Measurements from ENCODE around the gene NUMB.

Gene NUMB

DNA sequence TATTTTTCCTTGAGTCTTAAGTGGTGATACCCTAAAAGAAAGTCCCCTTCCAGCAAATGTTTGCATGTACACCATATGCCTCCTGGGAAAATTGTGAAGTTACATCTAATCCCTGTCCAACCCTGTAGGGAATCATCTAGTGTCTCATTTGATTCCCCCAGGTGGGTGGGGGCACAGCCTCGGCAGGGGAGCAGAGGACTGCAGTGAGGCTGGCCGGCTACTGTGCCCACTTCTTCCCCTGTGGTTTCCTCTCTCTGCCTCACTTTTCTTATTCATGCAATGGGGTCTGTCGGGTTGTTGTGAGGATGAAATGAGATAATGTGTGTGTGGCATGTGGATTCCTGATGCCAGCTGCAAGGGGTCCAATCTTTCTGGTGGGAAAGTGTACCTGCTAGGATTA, 215.0 kb downstream of the NUMB start:
- no peak for DNase-seq

DNA sequence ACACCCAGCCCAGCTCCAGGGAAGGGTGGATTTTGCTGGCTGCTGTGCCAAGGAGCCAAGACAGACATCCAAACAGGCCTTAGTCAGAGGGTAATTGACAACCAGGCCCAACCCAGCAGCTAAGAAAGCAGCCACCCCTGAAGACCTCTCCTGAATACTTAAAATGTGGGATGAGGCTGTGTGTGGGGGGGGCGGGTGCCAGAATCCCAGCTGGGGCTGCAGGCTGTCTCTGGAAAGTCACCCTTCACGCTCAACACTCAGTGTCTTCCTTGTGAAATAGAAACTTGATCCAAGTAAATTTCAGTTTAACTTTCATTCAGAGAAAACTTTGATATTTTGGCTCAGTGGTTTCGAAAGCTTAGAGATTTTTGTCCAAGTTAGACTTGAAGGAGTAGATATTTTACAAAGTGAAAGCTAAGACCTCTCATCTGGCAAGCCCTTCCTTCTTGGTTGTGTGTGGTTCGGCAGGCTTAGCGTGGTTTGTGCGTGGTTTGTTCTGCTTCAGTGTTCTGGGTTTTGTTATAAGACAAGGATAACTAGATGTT, 215.9 kb downstream of the NUMB start:
- no peak for DNase-seq

DNA sequence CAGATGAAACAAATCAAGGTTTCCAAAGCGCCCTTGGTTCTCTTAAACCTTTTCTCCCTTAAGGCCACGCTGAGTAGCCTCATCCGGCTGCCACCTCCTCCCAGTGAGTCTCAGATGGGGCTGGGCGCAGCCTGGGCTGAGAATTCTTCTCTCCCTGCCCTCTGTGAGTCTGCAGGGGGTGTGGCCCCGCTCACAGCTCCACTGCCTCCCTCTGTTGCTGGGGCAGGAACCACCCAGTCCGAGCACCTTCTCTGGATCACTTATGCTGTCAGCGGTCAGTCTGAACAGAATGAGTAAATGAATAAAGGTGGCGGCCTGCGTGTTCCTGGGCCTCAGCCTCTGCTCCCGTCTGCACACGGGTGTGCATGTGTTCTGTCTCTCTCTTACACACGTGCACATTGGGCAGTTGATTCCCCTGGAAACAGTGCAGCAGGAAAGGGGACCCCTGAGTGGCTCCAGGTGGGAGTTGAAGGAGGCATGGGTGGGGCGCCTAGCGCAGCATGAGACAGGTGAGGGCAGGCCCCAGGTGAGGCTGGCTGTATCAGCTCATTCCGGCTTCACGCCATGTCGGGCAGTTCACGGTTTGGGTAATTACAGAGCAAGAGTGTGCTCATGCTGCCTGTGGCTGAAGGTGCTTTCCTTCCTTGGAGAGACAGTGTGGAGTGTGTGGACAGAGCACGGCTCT, 216.7 kb downstream of the NUMB start:
- no peak for DNase-seq

DNA sequence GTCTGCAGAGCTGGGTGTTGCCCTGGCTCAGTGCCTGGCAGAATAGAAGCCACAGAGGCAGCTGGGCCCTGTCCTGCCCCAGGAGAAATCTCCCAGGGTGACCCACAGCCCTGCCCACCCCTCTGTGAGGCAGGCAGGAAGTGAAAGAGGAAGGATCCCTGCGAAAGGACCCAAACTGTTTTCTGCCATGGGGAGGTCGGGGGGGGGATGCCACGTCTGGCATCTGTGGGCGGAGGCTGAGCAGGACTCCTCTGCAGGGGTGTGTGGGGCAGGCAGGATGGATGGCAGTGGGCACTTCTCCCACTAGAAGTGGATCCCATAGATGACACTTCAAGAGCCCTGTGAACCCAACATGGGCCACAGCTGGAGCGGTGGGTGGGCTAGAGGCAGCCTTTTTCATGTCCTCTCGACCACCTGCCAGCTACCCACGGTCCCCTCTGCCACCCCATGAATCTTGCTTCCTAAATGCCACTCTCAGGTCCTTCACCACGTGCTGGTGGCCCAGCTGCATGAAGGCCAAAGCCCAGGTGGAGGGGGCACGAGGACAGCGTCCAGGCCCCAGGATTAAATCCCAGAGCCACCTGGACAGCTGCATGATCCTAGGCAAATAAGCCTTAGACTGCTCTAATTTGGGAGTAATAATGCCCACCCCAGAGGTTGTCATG, 217.4 kb downstream of the NUMB start:
- no peak for DNase-seq

DNA sequence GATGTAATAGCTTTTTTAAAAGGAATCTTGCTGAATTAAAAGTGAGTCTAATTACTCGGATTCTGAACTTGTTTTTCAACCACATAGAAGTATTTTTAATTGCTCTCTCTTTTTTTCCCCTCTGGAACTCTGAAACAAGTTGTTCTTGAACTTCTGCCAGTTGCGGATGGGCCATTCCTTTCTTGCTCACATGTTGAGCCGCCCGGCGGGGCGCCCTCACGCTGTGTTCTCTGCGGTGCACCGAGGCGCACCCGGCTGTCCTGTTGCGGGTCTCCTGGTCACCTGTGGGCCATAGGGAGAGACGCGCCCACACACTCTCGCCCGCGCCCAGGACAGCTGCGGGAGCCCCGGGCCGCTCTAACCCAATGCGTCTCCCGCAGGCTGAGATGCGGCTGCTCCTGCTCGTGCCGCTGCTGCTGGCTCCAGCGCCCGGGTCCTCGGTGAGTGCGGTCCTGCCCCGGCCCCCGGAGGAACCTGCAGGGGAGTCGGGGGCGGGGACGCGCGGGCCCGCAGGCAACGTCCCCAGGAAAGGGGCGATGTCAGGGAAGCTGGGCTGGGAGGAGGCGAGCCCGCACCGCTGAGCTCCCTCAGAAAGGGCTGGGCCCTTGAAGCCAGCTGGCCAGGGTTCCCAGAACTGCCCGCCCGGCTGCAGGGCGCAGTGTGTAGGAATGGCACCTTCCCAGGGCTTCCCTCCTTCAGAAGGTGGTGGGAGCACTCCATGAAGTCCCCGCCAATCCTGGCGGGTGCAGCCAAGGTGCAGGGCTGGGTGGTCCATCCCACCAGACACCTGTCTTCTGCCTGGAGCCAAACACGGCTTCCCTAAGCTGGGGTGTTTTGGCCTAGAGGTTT, 218.7 kb downstream of the NUMB start:
- no peak for DNase-seq

DNA sequence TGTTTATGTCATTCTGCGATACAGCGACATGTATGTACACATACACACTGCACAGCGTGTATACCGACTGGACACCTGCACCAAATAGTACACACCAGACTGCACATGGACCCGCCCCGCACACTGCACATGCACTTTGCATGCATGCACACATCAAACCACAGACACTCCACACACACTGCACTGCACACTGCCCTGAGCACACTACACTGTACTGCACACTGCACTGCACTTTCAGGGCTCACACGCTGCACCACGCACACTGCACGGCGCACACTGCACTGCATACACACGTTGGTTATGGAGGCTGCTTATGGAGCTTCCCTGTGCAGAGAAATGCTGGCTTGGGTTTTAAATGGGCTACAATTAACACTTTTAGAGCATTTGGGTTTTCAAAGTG, 219.4 kb downstream of the NUMB start:
- no peak for DNase-seq

DNA sequence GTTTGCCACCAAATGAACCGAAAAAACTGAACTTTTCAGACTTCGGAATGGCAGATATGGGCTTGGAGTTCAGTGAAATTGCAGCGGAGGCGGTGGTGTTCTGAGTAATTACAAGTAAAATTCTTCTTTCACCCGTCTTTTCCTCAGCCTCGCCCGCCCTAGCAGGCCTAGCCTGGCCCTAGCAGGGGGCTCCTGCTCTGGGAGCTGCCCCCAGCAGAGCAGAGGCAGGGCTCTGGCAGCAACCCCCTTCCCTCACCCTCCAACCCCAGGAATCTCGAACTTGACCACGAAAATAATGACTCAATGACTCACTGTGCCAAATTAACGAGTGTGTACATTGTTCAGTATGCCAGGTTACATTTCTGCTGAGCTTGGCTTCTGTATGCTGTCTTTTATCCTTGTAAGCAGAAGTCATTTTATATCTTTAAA, 219.9 kb downstream of the NUMB start:
- DNase-seq = no peak

DNA sequence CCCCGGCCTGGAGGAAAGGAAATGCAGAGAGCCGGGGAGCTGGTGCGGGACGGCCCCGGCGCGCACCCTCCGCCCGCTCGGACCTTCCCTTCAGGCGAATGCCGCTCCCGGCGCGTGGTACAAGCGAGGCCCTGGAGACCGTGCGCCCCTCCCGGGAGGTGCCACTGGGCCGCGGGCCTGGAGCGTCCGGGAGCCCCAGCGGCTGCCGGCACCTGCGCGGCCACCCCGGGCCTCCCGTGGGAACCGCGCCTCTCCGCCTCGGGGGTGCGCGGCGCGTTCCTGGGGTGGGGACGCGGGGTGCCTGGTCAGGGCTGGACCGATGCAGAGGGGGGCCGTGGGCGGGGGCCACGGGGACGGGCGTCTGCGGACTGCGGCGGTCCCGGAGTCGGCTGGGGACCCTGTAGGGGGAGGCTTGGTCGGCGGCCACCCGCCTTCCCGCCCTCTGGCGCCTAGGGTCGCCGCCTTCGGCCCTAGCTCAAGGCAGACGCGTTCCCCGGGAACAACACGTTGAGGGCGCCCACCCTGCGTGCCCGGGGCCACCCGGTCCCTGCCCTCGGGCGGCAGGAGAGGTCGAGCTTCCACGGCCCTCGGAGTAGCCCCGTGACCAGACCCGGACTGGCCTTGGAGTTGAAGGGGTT, 220.4 kb downstream of the NUMB start:
- no peak for DNase-seq

DNA sequence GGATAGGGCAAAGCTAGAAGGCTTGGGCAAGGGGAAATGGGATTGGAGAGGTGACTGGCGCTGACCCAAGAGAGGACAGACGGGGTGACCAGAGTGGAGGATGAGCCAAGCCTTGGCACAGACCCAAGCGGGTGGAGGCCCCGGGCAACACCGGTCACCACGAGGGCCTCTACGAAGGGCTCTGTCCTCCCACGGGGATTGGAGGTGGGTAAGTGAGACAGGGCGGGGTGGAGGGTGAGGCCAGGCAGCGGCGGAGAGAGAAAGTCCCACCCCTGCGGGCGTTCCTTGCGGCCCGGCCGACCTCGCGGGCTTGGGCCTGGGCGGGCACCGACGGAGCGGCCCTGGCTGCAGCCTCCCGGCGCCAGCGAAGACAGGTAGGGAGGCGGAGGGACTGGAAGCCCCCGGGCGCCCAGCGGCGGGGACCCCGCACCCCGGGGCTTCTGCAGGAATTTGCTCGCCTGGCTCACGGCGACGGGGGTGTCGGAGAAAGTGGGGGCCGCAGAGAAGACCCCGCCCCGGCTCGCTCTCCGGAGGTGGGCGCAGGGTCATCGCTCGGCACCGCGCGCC, 221.0 kb downstream of the NUMB start, which contains the start of gene PAPLN:
Gene PAPLN (plus strand): TSS at position 288 of the 567 bp plus-strand sequence. CDS start 2,273 bp downstream, outside the sequence.
- no peak for DNase-seq

DNA sequence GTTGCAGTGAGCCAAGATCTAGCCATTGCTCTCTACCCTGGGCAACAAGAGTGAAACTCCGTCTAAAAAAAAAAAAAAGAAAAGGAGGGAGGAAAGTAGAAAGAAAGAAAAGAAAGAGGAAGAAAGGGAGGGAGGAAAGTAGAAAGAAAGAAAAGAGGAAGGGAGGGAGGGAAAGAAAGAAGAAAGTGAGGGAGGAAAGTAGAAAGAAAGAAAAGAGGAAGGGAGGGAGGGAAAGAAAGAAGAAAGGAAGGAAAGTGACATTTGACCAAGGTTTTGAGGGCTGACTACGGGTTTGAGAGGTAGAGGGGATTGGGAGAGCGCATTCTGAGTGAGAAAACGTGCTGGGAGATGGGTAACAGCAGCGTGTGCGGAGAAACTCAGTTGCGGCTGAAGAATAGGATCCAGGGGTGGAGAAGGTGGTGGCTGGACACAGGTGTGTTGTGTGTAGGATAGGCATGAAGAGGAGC, 221.6 kb downstream of the NUMB start:
- DNase-seq = no peak

DNA sequence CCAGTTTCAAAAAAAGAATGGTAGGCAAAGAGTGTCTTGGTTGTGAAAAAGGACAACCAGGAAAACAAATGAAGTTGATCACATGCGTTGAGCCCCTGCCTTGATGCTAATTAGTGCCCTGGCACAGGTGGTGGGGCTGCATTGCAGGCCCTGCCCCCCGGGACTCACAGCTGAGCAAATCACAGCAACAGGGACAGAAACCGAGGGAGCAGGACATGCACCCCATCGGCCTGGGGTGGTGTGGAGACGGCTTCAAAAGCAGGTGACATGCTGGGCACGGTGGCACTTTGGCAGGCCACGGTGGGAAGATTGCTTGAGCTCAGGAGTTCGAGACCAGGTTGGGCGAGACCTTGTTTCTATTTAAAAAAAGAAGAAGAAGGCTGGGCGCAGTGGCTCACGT, 222.2 kb downstream of the NUMB start:
- no peak for DNase-seq

DNA sequence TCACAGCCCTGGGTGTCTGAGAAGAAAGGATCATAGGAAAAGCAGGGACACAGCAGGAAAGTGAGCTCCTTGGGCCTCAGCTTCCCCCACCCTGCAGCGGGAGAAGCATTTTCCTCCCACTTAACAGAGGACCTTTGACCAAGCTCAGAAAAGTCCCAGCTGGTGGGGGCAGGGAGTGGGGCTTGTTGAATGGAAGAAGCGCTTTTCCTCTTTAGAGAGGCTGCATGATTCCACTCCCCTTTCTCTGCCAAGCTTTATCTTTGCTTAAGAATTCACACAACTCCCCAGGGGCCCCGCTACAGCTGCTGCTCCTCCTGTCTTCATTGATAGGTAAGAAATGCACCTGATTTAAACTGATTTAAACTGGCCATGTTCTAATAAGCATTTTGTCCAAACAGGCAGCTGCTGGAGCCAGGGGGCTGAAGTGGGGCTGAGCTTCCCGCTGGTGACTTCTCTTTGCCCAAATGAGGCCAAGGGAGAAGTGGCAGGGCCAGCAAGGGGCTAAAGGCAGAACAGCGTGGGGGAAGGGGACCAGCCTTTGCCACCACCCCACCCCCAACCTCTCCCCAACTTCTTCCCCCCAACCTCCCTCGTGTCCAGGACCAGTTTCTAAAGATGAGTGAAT, 222.7 kb downstream of the NUMB start:
- no peak for DNase-seq

DNA sequence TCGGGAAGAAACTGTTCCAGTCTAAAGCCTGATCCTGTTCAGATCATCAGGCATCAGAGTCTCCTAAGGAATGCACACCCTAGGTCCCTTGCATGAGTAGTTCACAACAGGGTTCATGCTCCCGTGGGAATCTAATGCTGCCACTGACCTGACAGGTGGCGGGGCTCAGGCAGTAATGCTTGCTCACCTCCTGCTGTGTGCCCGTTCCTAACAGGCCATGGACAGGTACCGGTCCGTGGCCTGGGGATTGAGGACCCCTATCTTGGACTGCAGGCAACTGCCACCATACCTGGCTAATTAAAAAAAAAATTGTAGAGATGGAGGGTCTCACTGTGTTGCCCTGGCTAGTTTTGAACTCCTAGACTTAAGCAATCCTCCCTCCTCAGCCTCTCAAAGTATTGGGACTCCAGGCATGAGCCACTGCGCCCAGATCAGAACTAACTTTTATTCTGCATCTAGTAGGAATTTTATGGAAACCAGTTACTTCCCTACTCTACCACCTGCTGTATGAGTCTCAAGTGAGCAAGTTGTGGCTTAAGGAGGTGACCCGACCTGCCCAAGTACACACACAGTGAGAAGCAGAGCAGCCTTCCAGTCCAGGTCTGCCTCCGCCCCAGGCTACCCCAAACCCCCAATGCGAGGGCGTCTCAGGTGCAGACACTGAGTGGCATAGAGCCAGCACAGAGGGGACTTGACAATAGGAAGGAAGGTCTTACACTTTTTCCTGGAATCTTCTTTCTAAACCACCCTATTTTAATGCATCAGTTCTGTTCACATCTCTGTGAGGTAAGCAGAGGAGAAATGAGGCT, 223.6 kb downstream of the NUMB start:
- DNase-seq = no peak

DNA sequence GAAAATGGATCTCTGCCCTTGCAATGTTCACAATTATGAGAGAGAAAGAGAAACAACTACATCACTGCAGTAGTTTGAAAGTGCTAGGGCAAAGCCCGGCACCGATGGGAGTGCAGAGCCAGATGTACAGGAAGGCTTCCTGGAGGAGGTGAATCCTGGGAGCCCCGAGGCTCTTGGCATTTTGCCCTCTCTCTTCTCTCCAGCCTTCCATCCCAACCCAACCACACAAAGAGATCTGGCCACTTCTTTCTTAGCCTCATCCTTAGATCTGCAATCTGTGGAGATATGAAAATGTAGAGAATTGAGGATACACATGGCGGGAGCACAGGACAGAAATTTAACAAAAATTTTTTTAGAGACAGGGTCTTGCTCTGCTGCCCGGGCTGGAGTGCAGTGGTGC, 224.3 kb downstream of the NUMB start:
- no peak for DNase-seq

DNA sequence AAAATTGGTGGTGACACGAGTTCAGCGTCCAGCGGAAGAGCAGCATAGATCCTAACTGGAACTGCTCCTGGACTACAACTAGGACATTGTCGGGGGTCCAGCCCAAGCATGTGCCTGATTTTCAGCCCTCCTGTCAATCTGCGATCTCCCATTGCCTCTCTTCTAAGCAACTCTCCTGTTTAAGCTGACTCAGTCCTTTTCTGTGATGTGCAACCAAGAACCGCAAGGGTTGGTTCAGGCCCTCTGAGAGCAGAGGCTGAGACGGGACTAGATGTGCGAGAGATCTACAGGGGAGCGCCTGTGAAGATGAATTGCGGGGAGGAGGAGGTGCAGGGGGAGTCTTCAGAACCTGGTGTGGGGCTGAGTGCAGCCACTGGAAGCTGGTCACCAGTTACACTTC, 224.8 kb downstream of the NUMB start:
- no peak for DNase-seq

DNA sequence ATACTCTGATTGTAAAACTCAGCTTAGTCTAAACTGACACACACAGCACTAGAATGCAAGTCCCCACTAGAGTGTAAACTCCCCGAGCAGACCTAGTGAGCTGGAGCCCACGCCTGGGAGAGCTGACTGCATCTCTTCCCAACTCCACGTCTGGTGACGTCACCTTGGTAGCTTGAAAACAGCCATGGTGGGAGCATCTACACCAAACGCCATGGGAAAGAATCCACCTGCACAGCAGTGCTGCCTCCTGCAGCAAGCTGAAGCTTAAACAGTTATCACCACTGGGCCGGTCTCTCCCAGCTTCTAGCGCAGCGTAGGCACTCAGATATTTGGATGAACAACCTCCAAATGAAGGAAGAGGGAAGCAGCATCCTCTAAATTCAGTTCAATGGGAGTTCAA, 225.4 kb downstream of the NUMB start:
- no peak for DNase-seq

DNA sequence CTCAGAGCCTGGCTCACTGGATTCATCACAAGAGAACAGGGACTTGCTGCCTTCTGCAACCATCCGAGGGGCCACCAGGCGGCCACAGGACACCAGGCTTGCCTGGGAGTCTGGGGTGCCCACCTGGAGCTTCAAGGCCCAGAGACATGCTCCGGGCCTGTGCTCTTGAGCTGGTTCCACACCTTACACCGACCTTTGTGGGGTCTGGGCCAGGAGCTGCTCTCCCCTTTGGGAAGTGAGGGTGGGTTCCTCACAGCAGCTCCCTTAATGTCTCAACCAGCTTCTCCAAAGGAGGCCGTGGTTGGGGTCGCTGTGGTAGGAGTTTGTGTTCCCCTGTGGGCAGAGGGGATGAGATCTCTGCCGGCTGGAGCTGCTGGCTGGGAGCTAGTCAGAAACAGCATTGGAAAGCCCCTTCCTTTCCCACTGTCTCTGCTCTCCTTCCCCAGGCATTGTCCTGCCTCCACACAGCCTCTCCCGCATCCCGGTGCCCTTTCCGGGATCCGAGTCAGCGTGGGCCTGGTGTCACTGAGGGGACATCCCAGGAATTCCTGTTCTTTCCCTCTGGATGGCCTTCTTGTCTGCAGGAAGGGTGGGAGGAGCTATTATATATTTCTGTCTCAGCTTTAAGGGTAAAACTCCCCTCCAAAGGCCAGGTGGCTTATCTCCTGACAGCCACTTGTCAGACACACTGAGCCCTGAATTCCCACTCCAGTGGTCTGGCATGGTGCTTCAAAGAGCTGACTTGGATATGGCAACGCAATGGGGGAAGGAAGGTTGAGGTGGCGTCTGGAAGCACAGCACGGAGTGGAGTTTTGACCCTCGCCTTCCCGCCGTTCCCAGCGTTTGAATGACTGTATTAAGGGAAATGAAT, 226.1 kb downstream of the NUMB start:
- DNase-seq = no peak

DNA sequence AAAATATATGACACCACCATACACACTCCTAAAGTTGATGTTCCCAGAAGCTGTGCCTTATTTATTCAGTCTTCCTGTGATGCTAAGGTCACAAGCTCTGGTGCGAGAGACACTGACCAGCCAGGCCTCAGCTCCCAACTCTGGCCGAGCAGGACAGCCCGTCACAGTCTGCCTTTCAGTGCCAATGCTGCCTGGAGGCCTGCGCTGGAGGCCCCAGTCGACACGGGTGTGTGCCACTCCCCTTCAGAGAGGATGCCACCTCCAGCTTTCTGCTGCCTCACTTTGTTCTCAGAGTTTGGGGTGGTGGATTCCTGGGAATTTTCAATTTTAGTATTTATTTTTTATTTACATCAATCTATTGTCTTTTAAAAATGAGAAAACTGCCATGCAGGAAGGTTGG, 228.3 kb downstream of the NUMB start:
- no peak for DNase-seq

DNA sequence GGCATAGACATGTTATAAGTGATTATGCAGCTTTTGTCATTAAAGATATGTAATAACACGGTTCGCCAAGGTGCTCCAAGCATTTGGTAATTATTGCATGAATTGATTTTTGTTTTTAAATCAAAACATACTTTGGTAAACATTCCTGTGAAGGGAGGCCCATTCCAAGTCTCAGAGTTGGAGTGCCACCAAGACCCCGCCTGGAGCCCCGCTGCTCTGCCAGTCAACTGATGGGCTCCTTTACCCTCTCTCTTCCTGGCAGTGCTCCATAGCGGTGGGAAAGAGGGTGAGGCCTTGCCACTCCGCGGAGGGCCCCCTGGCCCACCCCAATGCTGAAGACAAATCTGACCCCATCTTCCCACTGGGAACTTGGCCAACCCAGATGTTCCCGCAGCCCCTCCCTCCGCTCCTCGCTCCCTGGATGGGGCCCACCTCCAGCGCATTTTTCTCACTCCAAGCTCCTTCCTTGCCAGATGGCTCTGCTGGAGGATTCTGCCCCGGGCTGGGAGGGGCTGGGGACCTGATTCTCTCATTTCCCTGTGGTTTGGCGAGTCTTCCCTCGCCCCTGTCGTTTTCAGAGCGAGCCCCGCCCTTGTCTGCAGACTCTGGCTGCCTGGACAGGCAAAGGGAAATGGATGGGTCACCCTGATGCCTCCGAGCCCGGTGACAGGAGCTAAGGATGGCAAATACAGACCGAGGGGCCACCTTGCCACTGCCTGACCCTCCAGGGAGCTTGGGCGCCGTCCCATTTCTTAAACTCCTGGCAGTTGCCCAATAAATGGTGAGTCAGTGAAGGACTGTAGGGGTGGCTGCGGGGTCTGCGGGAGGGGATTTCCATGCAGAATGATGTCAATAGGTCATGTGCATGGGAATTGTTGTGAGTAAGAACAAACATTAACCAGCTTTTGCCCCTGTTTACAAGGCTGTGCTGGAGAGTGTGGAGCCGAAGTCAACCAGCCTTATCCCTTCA, 230.2 kb downstream of the NUMB start:
- no peak for DNase-seq
